Mesothelial cell of epicardium (in vitro differentiated cells): ENCODE data around the gene OR1S2. TPM values are rescaled to one million over a fixed set of nuclear protein-coding genes. Genes with fewer than 3 reads are reported as not detected.

Experiments used
- DNase-seq, 2 experiments: peaks; one replicate each; pipeline ENCODE4 v3.0.0; 2021; ENCODE audit warnings: low spot score in 2 of 2; ENCODE audit not compliant: unreplicated experiment in 2 of 2
- H3K27ac Mint-ChIP-seq: 2 replicates; pipeline ENCODE4 v1.8.0; 2021; ENCODE audit warnings: mixed read lengths
- H3K27me3 Mint-ChIP-seq: 2 replicates; pipeline ENCODE4 v1.8.0; 2021; ENCODE audit warnings: low read depth, mixed read lengths
- H3K36me3 Mint-ChIP-seq: 2 replicates; pipeline ENCODE4 v1.8.0; 2021; ENCODE audit warnings: mixed read lengths
- H3K4me1 Mint-ChIP-seq: 2 replicates; pipeline ENCODE4 v1.8.0; 2021; ENCODE audit warnings: mixed read lengths
- H3K4me3 Mint-ChIP-seq: 2 replicates; pipeline ENCODE4 v1.8.0; 2021; ENCODE audit warnings: mild to moderate bottlenecking, moderate library complexity, mixed read lengths
- H3K9me3 Mint-ChIP-seq: 2 replicates; pipeline ENCODE4 v1.8.0; 2021; ENCODE audit warnings: mixed read lengths
- CTCF ChIP-seq: fragments of 200-600 bp; sonication (generic); IDR thresholded peaks from one replicate; pipeline ENCODE4 v1.5.0; 2021; ENCODE audit warnings: antibody characterized with exemption; ENCODE audit not compliant: unreplicated experiment
- total RNA-seq: library from RNA; stranded (reverse); gene quantifications from 3 replicates; pipeline ENCODE4 v1.2.1, GENCODE V29; 2021

The OR1S2 gene
- total RNA-seq, 1 donor from 2014 or later, result not detected

- Mint-ChIP-seq H3K36me3 (no peaks in the 10 kb centered on the region), H3K27me3 (no peaks in the 10 kb centered on the region), H3K4me1 (no peaks in the 10 kb centered on the region), H3K9me3 (no peaks in the 10 kb centered on the region), H3K27ac (no peak overlapping the region), H3K4me3 (no peak overlapping the region)
- no peak for TF ChIP-seq CTCF
- no peak for DNase-seq
These were observed 24.3 kb downstream of the OR1S2 start for GRCh38 chr11:58179648-58180047.

- no peaks in the 10 kb centered on the region for H3K27me3 Mint-ChIP-seq
- no peak for TF ChIP-seq CTCF
These were observed 25.5 kb downstream of the OR1S2 start for GRCh38 chr11:58178444-58178843.

GRCh38 chr11:58177409-58178054 lies 26.4 kb downstream of the OR1S2 start:
- Mint-ChIP-seq H3K4me1 (no peaks in the 10 kb centered on the region), H3K36me3 (no peaks in the 10 kb centered on the region), H3K27ac (no peak overlapping the region), H3K9me3 (no peaks in the 10 kb centered on the region), H3K4me3 (no peak overlapping the region), H3K27me3 (no peaks in the 10 kb centered on the region)
- no peak for TF ChIP-seq CTCF
- no peak for DNase-seq

More at GRCh38 chr11:58178444-58178843, 25.5 kb downstream of the OR1S2 start:
- Mint-ChIP-seq H3K9me3 (no peaks in the 10 kb centered on the region), H3K4me1 (no peaks in the 10 kb centered on the region), H3K4me3 (no peak overlapping the region), H3K27ac (no peak overlapping the region), H3K36me3 (no peaks in the 10 kb centered on the region)
- no peak for DNase-seq

GRCh38 chr11:58165504-58166106 lies 38.3 kb downstream of the OR1S2 start:
- H3K9me3 Mint-ChIP-seq, result no peaks in the 10 kb centered on the region
- no peak for DNase-seq
- peaks cover 12% of the 10 kb centered on the region for H3K4me1 Mint-ChIP-seq
- TF ChIP-seq CTCF, result no peak
- H3K27me3 Mint-ChIP-seq, result peaks cover 11% of the 10 kb centered on the region
- H3K36me3 Mint-ChIP-seq, result no peaks in the 10 kb centered on the region
- H3K27ac Mint-ChIP-seq, result no peak overlapping the region
- H3K4me3 Mint-ChIP-seq, result no peak overlapping the region

- peaks cover 11% of the 10 kb centered on the region for H3K27me3 Mint-ChIP-seq
- H3K36me3 Mint-ChIP-seq, result no peaks in the 10 kb centered on the region
- H3K9me3 Mint-ChIP-seq, result no peaks in the 10 kb centered on the region
- H3K4me1 Mint-ChIP-seq, result peaks cover 12% of the 10 kb centered on the region
- H3K4me3 Mint-ChIP-seq, result no peak overlapping the region
- DNase-seq, result no peak
- no peak for TF ChIP-seq CTCF
- no peak overlapping the region for H3K27ac Mint-ChIP-seq
These were observed 39.0 kb downstream of the OR1S2 start for GRCh38 chr11:58164990-58165389.
